GM12874 (cell line): ENCODE data around the gene KRTAP1-4.

Experiments used
- CTCF ChIP-seq: IDR thresholded peaks from 2 replicates; pipeline ENCODE4 v1.5.1; 2011; ENCODE audit warnings: low read depth, mild to moderate bottlenecking, control low read depth, low read length, moderate library complexity; ENCODE audit not compliant: insufficient read depth

The KRTAP1-4 gene

DNA sequence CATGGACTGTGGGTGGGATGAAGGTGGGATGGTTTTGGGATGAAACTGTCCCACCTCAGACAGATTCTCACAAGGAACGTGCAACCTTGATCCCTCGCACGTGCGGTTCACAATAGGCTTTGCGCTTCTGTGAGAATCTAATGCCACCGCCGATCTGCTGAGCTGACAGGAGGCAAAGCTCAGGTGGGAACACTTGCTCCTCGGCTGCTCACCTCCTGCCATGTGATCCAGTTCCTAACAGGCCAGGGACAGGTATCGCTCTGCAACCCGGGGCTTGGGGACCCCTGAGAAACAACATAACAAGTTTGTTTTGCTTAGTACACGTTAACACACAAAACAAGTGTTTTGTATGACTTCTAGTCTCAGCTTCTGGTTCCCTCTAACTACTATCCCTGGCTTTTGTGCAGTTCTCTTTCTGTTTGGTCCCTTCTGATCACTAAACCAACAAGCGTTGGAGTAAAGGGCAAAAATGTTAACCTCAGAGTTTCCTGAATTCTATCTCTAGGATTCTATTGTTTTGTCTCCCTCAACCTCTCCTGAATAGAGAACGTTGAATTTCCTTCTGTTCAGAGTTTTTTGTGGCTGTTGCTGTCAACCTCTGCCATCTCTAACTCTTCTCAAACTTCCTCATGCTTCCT lies 13.3 kb downstream of the KRTAP1-4 start:
- TF ChIP-seq CTCF, result no peak

DNA sequence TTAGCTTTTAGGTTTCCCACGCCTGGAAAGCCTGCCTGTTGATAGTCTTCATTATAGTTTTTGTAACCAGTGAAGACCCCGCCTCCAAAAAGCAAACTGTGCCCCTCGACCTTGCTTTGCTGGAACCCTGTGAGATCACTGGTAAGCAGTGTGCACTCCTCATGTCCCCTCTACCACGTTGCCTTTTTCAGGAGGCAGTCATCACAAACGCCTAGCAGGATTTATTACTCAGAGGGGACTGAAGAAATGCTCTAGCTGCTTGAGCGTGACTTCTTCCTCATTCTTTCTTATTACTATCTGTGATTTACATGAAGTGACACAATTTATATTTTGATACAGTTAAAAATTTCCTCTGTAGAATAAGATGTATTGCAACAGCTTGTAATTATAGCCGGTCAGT lies 14.5 kb downstream of the KRTAP1-4 start:
- no peak for TF ChIP-seq CTCF

- no peak for TF ChIP-seq CTCF
Measured at GRCh38 chr17:41013606-41014005, 16.4 kb downstream of the KRTAP1-4 start.

GRCh38 chr17:41013181-41013580 lies 16.8 kb downstream of the KRTAP1-4 start:
- TF ChIP-seq CTCF, result no peak

GRCh38 chr17:41012326-41013120 lies 17.5 kb downstream of the KRTAP1-4 start:
- no peak for TF ChIP-seq CTCF

DNA sequence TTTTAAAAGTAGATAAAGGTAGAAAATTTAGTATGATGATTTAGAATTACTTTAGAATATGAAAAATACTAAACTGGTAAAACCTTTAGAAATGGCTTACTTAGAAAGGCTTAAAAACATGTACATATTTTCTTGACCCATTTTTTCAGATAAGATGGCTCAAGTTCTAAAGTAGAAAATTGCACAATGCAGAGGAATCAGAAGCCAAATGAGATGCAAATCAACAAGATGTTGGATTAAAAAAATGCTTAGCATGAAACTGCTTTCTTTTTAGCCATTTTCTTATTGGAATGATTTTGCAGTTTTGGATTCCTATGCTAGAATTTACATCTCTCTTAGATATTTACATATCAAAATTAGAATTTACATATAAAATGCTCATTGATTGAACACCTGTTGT lies 19.6 kb downstream of the KRTAP1-4 start:
- TF ChIP-seq CTCF, result no peak

DNA sequence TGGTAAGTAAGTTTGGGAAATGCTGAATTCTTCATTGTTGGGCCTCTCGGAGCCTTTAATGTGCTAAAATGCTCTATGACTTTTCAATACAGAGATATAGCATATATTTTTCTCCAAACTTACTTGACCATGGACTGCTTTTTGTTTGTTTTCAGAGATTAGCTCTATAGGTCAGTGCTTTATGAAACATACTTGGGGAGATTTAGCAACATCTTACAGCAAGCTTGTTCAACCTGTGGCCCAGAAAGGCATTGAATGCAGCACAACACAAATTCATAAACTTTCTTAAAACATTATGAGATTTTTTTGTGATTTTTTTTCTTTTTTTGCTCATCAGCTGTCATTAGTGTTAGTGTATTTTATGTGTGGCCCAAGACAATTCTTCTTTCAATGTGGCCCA lies 20.1 kb downstream of the KRTAP1-4 start:
- TF ChIP-seq CTCF, result no peak
